ENCODE measurements around the gene SHISA4.

Gene SHISA4

GRCh38 chr1:201882665-201883132, 6.0 kb upstream of the SHISA4 start:
- DNase-seq (ENCODE audit: low spot score), result peak; percentile 78

- no peak for DNase-seq (ENCODE audit: low spot score)
Observed at GRCh38 chr1:201883266-201883665, 5.4 kb upstream of the SHISA4 start.

- peak; percentile 35 for DNase-seq (ENCODE audit: low spot score)
Observed at GRCh38 chr1:201883786-201884185, 4.9 kb upstream of the SHISA4 start.

GRCh38 chr1:201884425-201884824, 4.3 kb upstream of the SHISA4 start:
- no peak for DNase-seq (ENCODE audit: low spot score)

GRCh38 chr1:201885531-201886075, 3.1 kb upstream of the SHISA4 start:
- DNase-seq (ENCODE audit: low spot score), result peak; percentile 64

- DNase-seq (ENCODE audit: low spot score), result no peak
Observed at GRCh38 chr1:201886103-201886885, 2.4 kb upstream of the SHISA4 start.

GRCh38 chr1:201887116-201887866, 1.4 kb upstream of the SHISA4 start:
- no peak for DNase-seq (ENCODE audit: low spot score)

GRCh38 chr1:201889090-201889968, 631 bp downstream of the SHISA4 start:
- no peak for DNase-seq (ENCODE audit: low spot score)

- no peak for DNase-seq (ENCODE audit: low spot score)
Observed at GRCh38 chr1:201890223-201890622, 1.5 kb downstream of the SHISA4 start.

GRCh38 chr1:201890806-201891450, 2.2 kb downstream of the SHISA4 start:
- no peak for DNase-seq (ENCODE audit: low spot score)

GRCh38 chr1:201891451-201892045, 2.9 kb downstream of the SHISA4 start:
- DNase-seq (ENCODE audit: low spot score), result no peak

GRCh38 chr1:201892211-201892610, 3.5 kb downstream of the SHISA4 start:
- DNase-seq (ENCODE audit: low spot score), result no peak

GRCh38 chr1:201893431-201893830, 4.7 kb downstream of the SHISA4 start:
- DNase-seq (ENCODE audit: low spot score), result no peak

GRCh38 chr1:201894343-201895119, 5.8 kb downstream of the SHISA4 start:
- DNase-seq (ENCODE audit: low spot score), result no peak

- no peak for DNase-seq (ENCODE audit: low spot score)
Observed at GRCh38 chr1:201895120-201895665, 6.5 kb downstream of the SHISA4 start.

- peak; percentile 90 for DNase-seq (ENCODE audit: low spot score)
Observed at GRCh38 chr1:201895913-201896807, 7.5 kb downstream of the SHISA4 start.

GRCh38 chr1:201896951-201897391, 8.3 kb downstream of the SHISA4 start:
- DNase-seq (ENCODE audit: low spot score), result peak; percentile 44

GRCh38 chr1:201898240-201898894, 9.7 kb downstream of the SHISA4 start:
- DNase-seq (ENCODE audit: low spot score), result no peak
